Stimulated activated CD8-positive, alpha-beta memory T cell treated with anti-CD3 and anti-CD28 coated beads, Interleukin-15, amount 100 ng/mL, for 24 hours (primary cell): Measurements from ENCODE around the gene TEKT3.

Experiments
- DNase-seq: peaks from one replicate; pipeline ENCODE4 v3.0.0-alpha.2; 2020; ENCODE audit warnings: low read depth

The TEKT3 gene

DNA sequence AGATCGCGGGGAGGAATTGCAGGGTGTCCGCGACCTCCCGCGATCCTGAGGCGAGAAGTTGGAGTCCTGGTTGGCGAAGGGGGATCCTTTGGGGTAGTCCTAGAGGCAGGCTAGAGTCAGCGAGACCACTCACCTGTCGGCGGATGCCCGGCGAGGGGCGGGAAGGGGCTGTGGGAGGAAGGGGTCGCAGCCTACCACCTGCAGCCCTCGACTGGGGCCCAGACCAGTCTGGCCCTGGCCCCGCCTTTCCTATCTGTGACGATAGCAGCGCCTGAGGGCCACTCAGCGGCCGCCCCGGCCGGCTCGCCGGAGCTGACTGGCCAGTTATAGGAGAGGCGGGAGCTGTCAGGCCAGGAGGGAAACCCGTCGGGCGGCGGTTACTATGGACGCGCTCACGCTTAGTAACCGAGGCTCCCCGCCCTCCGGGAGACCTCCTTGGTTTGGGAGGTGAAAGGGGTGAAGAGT lies at the start of gene TEKT3:
TEKT3 (minus strand) TSS at position 213 of the 465 bp plus-strand sequence. CDS start 10,012 bp downstream, outside the sequence.
- no peak for DNase-seq

DNA sequence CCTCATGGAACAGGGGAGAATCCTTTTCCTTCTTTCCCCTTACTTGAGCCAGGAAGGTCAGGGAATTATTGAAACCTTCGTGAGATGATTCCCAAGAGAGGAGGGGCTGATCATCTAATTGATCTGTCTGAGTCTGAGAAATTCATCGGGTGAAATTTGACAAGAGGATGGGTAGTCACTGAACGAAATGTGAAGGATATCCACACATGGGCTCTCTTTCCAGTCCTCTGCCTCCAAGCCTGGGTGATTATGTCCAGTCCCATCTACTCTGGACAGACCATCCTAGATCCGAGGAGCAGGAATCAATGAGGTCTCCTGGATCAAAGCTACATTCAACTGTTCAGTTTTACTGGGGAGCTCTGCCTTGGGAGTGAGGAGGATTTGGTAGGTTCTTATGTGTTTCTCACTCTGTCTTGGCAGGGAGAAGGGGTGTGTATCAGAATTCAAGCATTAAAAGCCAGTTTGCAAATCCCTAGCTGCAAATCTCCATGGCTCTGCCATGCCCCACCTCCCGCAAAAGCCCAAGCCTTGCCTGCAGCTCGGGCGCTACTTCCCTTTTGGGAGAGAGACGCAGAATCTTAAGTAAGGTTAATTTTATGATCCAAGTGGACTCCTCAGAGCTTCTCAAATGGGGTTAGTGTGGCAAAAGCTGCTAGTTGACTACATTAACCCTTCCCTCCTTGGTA lies 47.1 kb upstream of the TEKT3 start:
- DNase-seq: no peak

DNA sequence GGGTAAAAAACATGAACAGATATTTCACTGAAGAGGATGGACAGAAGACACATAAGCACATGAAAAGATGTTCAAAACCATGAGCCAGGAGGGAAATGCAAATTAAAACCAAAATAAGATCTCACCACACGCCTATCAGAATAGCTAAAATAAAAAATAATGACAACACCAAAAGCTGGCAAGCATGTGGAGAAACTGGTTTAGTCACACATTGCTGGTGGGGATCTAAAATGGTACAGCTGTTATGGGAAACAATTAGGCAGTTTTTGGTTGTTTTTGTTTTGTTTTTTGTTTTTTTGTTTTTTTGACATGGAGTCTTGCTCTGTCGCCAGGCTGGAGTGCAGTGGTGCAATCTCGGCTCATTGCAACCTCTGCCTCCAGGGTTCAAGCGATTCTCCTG lies 44.7 kb upstream of the TEKT3 start:
- no peak for DNase-seq

DNA sequence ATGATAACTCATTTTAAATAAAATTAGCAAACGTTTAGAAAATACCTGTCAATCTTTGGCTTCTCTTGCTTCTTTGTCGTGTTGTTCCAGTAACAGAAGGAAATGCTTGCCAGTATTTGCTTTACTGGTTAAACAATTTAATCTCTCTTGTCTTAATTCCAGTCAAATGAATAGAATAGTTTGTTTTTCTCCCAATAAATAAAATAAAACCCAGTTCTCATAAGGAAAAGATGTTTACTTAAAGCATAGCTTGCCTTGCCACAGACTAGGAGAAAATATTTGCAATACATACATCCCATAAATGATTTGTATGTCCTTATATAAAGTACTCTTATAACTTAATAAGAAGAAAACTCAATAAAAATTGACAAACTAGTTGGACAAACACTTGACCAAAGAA lies 43.9 kb upstream of the TEKT3 start:
- DNase-seq: no peak

DNA sequence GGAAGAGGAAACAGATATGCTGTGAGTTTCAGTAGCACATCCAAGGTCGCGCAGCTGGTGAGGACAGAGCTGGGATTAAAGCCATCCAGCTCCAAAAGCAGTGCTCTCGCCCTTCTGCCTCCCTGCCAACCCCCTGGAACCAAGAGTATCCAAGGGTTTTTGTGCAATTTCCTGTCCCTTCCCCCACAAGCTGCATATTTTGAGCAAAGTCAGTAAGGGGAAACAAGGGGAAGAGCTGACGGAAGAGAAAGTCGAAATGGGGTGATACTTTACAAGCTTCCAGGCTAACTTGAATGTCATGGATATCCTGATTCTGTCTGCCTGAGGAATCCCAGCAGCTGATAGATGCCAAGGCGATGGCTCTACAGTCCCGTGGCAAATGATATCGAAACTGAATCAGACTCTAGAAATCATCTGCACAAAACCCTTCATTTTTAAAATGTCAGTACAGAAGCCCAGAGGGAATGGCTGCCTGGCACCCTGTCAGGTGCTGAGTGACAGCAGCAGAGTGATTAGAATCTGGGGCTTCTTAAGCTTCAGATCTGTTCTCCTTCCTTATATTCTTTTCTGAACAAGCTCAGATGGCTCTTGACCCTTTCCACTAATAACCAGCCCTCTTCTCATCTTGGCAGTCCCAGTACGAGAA lies 42.9 kb upstream of the TEKT3 start:
- no peak for DNase-seq

DNA sequence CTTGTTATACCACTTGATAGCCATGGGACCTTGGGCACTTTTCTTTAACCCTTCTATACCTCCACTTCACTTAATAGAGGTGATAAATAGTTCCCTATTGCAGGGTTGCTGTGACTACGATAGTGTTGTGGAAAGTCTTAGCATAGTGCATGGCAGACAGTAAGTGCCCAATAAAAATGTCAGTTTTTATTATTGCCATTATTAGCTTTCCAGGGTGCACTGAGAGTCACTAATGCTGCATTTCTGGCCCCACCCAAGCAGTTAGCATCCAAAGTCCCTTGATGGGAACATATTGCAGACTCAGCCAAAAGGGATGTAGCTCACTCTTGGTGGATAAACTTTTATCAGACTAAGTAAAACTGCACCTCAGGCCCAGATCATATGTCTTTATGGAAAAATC lies 41.5 kb upstream of the TEKT3 start:
- no peak for DNase-seq

DNA sequence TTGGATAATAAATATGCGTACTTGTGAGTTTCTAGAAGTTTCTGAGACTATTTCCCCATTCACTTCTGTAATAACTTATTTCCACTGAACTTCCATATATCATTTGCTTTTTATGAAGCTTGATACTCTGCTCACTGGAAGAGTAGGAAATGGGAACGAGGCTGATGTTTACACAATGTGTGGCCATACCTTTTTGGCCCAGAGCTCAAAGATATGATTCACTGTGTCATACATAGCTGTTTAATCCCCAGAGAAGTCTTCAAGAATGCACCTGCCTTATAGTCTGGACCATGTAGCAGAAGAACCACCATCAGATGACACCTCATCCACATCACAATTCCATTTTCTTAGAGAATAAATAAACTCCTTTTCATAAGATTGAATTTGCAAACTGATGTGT lies 40.3 kb upstream of the TEKT3 start:
- no peak for DNase-seq

DNA sequence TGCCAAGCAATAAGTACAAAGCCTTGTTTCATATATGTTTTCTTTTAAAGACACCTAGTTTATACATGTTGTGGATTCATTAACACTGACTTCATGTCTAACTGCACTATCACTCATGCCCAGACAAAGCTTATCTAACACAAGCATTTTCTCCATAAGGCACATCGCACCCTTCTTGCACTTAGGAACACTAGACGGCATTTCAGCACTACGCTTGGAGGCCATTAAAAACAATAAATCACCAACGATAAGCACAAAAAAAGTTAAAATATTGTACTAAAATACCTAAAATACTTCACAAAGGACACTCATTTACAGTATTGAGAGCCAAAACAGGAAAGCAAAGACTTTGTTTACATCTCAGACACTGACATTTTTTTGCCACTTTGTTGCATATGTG lies 39.0 kb upstream of the TEKT3 start:
- DNase-seq: no peak

DNA sequence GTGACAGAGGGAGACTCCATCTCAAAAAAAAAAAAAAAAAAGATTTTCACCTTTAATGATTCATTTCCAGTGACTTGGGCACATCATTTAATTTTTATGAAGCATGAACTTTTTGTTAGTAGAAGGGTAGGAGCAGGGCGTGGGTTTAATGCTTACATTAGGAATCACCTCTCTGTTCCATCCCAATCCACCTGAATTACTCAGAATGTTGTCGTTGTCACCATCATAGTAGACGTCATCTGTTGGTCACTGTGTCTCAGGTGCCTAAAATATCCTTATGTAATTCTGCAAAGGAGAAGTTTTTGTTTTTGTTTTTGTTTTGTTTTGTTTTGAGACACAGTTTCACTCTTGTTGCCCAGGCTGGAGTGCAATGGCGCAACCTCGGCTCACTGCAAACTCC lies 38.3 kb upstream of the TEKT3 start:
- no peak for DNase-seq

DNA sequence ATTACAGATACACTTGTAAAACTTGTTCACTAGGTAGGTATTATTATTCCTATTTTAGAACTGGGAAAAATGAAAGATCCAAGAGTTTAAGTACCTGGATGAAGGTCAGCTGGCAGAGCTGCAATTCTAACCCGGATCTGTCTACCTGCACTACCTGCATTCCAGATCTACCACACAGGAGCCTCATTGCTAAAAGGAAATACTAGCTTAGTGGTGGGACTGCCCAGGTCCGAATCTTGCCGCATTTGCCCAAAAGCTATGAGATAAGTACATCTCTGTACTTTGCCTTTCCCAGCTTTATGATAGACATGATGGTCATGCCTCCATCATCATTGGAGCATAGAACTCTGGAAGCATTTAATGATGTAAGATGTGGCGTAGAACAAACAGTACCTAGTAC lies 36.8 kb upstream of the TEKT3 start:
- DNase-seq: no peak

DNA sequence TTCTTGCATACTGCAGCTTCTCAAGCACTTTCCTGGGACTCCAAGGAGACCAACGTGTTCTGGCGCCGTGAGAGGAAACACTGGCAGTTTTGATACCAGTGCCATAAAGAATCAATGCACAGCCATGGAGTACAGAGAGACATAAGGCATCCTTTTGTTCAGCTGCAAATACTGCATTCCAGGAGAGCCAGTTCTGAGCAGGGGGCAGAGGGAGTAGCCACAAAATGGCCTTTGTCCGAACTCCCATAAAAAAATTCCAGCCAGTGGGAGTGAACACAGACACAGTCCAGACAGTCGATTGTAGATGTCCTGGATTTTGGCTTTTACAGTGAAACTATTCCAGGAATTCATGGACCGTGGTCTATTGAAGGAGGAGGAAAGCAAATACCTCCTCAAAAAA lies 36.2 kb upstream of the TEKT3 start:
- DNase-seq: no peak

DNA sequence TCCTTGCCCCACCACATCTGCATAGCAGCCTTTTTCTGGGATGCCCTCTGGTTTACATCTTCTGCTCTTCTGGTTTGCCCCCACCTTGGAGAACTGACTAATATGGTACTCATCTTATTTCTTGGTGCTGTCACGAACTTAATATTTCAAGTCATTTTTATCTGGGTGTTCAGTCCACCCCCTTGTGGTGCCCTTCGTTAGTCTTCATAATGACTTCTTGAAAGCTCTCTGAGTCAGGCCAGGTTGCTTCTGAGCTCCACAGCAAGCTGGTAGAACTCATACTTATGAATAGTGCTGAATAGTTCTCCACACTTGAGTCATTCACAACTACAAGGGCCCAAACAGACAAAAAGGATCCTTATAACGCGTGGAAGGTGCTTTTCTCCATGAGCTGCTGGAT lies 35.8 kb upstream of the TEKT3 start:
- DNase-seq: no peak

DNA sequence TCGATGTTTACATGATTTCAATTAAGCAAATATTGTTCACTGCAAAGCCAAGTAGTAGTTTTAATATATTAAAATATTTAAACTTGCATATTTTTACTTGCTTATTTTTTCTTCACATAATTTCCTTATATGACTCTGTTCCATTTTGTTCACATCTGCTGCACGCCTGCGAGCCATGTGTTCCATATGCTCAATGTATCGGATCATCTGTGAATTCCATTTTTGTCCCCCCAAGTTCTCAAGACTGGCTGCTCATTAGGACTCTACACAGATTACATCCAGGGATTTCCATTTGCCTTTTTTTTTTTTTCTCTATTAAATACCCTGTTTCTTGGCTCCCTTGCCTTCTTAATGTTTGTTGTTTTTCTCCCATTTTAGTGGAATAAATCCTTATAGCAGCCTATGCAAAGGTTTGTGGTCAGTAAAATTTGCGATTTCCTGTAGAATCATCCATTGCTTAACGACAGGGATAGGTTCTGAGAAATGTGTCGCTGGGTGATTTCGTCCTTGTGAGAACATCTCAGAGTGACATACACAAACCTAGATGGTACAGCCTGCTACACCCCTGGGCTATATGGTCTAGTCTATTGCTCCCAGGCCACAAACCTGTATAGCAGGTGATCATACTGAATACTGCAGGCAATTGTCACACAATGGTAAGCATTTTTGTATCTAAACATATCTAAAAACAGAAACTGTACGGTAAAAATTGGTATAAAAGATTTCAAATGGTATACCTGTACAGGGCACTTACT lies 30.2 kb upstream of the TEKT3 start:
- DNase-seq: no peak

DNA sequence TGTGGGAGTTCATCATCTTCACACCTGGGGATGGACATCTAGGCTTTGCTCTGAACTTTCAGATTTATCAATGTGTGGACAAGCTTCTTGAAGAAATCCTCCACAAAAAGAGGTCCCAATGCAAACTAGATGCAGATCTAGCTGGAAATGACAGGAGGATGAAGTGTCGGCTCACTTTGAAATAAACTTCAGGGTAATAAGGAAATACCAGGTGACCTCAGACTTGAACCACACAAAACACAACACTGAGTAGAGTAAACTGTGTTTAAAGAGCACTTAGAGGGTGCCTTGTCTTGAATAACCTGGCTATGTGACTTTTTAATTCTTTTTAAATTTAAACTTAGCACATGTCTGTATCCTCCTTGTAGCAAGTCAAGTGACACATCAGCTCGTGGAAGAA lies 27.2 kb upstream of the TEKT3 start:
- no peak for DNase-seq

DNA sequence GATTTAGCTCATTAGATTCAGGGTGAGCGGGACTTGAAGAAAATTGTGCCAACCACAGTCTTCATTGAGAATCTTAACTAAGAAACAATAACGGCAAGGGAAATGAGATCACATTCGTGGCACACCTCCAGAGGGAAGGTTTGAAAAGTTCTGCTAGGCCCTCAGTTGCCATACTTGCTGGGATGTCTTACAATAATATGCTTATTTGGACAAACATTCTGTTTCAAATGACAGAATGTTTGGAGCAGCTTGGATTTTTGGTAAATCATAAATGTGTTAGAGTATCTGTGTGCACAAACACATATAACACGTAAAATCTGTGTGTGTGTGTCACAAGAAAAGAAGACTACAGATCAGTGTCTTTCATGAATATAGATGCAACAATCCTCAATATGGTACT lies 24.6 kb upstream of the TEKT3 start:
- no peak for DNase-seq

DNA sequence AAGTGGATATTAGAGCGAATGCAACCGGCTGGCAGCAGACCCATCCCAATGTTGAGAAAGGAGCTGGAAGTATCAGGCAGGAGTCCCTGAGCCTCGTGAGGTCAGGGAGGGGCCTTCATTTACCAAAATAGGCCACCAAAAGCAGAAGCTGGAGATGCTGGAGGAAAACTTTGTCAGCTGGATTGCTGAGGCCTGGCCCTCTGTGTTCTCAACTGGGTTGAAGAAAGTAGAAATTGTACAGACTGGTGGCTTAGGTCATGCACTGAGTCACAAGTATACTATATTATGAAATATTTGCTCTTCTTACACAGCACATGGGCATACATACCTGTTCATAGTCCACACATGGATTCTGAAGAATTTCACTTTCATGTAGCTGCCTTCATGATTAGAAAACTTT lies 23.2 kb upstream of the TEKT3 start:
- no peak for DNase-seq

DNA sequence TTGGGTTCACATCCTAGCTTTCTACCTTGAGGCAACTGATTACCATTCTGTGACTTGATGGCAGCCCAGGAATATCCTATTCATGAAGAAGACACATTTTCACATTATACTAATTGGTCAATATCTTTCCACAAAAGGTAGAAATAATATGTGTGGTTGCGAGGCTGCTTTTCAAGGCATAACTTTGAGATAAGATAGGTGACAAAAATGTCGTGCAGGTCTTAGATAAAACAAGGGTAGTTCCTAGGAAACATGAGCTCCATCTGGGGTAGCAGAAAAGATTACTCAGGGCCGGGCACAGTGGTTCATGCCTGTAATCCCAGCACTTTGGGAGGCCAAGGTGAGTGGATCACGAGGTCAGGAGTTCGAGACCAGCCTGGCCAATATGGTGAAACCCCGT lies 22.3 kb upstream of the TEKT3 start:
- DNase-seq: no peak

DNA sequence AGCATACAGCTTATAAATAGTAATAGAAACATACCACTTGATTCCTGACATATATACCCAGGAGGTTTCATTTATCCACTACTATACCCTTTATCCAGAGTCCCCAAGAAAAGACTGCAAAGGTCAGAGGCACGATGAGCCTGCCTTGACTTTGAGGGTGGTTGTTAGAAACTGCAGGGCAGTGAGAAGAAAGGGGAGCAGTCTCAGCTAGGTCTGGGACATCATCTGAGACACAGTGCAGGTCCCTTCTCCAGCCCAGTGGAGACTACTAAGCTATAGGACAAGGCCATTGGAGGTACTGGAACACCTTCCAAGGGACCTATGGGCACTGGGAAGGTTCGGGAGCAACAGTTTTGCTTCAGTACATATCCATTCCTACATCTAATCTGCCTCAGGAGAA lies 20.2 kb upstream of the TEKT3 start:
- DNase-seq: no peak

DNA sequence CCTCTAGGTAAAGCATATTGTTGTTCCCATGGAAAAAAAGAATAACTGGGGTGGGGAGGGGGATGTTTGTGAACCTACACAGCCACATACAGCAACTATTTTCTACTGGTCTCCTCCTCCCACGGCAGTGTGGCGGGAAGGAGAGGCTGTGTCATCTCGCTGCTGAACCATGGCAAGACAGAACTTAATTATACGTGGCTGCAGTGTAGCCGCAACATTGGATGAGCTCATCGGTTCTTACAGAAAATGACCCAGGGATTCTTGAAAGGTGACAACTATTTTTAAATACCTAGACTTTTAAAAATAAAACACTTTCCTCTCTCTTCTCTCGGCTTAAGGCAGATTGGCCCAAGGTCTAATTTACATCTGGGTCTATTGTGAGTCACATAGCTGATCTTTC lies 19.8 kb upstream of the TEKT3 start:
- DNase-seq: no peak

DNA sequence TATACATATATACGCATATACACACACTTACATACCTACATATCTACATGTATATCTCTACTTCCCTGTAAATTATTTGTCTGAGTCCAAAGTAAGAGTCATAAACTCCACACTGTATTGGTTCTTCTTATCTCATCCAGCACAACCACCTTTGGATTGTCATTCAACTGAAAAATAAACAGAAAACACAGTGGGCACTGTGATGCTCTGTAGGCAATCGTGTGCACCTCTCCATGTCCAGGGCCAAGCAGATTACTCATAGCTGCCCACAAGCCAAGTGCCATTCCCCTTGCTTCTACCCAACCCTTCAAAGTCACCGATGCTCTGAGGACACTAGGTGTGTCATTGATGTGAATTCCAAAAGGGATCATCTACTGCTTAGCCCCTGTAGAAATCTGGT lies 12.9 kb upstream of the TEKT3 start:
- no peak for DNase-seq

DNA sequence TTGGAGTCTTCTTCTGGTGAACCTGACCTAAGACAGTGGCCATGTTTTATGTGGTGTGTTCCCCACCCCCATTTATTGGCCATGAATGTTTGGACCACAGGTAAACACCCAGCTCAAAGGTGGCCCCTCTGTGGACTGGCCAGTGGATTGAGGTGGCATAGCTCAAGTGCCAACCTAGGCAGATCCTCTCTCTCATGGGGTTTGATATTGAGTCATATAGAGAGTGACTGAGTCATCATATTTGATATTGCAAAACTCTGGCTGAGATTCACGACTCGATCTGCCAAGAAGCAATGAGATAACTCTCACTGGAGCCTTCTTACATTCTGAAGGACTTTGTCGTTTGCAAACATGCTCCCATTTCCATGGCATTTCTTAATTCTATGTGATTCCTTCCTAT lies 10.5 kb upstream of the TEKT3 start:
- no peak for DNase-seq

DNA sequence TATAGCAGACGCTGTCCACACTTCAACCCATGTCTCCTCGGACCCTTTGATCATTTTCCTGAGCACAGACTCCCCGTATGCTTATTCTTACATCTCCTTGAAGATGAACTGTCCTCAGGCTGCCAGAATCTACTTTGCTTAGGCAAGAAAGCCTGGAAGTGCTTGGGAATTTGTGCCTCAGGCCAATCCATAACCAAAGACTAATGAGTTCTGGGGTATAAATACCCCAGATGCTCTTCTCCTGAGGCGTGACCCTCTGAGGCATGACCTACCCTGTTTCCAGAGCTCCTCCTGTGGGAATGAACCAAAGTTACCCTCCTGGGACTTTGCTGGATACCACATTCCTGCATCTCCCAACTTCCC lies 10.1 kb upstream of the TEKT3 start:
- DNase-seq: no peak

DNA sequence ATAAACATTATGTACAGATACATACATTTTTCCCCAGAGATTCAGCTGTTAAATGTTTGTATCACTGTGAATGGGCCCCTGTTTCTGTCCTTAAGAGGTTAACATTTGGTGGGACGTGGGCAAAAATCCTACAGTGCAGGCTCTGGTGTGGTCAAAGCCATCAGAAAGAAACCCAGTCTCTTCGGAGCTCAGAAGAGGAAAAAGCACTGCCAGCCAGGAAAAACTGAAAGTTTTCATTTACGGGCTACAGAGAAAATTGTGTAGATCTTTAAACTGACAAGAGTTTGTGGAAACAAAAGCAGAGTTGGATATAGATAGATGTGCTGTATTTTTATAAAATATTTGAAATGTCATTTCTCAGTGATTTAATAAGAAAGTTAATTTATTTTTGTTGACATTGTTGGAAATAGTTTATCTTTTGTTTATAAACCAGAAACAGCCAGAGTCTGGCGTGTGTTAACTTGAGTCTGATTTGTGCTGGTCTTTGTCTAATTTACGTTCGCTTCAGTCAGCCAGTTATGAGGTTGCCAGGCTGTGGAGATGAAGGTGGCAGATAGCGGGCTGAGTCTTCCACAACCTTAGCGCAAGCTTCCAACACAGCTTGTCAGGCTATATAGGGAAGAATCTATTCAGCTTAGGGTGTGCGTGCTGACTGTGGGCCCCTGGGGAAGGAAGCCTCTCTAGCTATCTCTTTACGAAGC lies 9.5 kb upstream of the TEKT3 start:
- DNase-seq: no peak
